GM12878 (cell line): ENCODE measurements around the gene EPHA7. TPM values are rescaled to one million over a fixed set of nuclear protein-coding genes. Genes with fewer than 3 reads are reported as not detected.

ENCODE experiments used
- ATAC-seq: fragments of 200-7000 bp; cut with Tn5 transposase; 3 replicates; pipeline ENCODE4 v1.9.1; 2020; ENCODE audit warnings: mild to moderate bottlenecking, moderate library complexity
- BruUV-seq: library from RNA; stranded (reverse); fragments of 400-500 nt; replicated peaks from 2 replicates; lab custom pipeline; 2021; lab: Mats Ljungman, UMichigan
- CTCF ChIA-PET: fragments of 300-600 bp; sonication (Branson Sonifier 250); formaldehyde crosslinking; extraction: SDS; loops from one replicate; lab custom pipeline; 2021; ENCODE audit warnings: inconsistent platforms; lab: Yijun Ruan, JAX
- POLR2A ChIA-PET: fragments of 350-600 bp; formaldehyde crosslinking; extraction: SDS; loops from one replicate; lab custom pipeline; 2021; ENCODE audit warnings: inconsistent platforms; lab: Charles Lee
- RAD21 ChIA-PET: fragments of 300-600 bp; sonication (Branson Sonifier 250); formaldehyde crosslinking; loops from one replicate; lab custom pipeline; 2023; ENCODE audit warnings: antibody characterized with exemption; ENCODE audit not compliant: unreplicated experiment; lab: Charles Lee
- SMC1A ChIA-PET: fragments of 300-600 bp; sonication (Branson Sonifier 250); formaldehyde crosslinking; loops from one replicate; lab custom pipeline; 2023; ENCODE audit not compliant: unreplicated experiment, uncharacterized antibody; lab: Charles Lee
- DNase-seq: peaks from one replicate; pipeline ENCODE4 v3.0.0-alpha.2; 2011; ENCODE audit warnings: low read depth, low spot score
- FAIRE-seq: peaks from 3 replicates; lab custom pipeline; 2011; peaks lifted over from hg19 to GRCh38; lab: Jason Lieb, UNC
- H2AFZ ChIP-seq: 2 replicates; pipeline ENCODE4 v1.6.0; 2011; ENCODE audit warnings: low read depth, low read length, control low read depth; ENCODE audit not compliant: control insufficient read depth
- H3K27ac ChIP-seq: 2 replicates; pipeline ENCODE4 v1.5.1; 2011; ENCODE audit warnings: control low read depth; ENCODE audit not compliant: control insufficient read depth, insufficient read depth
- H3K27me3 ChIP-seq, 2 experiments: replicated peaks in 1 of 2; 2 replicates each; pipeline versions ENCODE4 v1.6.0 to v1.6.1; 2011; ENCODE audit warnings: low read length in 1 of 2; ENCODE audit not compliant: control insufficient read depth in 2 of 2, insufficient read depth in 2 of 2
- H3K36me3 ChIP-seq, 2 experiments: 2 replicates each; pipeline ENCODE4 v1.5.1; 2011; ENCODE audit warnings: low read length in 1 of 2; ENCODE audit not compliant: control insufficient read depth in 2 of 2, insufficient read depth in 2 of 2
- H3K4me1 ChIP-seq: 2 replicates; pipeline ENCODE4 v1.6.1; 2011; ENCODE audit warnings: mild to moderate bottlenecking, low read length, moderate library complexity, mixed read lengths; ENCODE audit not compliant: control insufficient read depth, insufficient read depth
- H3K4me2 ChIP-seq: 2 replicates; pipeline ENCODE4 v1.6.0; 2011; ENCODE audit warnings: control low read depth; ENCODE audit not compliant: control insufficient read depth, insufficient read depth
- H3K4me3 ChIP-seq: fragments of 200-600 bp; sonication (generic); 2 replicates; pipeline ENCODE4 v1.5.1; 2016
- H3K79me2 ChIP-seq: 2 replicates; pipeline ENCODE4 v1.6.0; 2011; ENCODE audit warnings: low read length; ENCODE audit not compliant: control insufficient read depth, insufficient read depth
- H3K9ac ChIP-seq: 2 replicates; pipeline ENCODE4 v1.8.0; 2011; ENCODE audit warnings: low read length, control low read depth, mixed read lengths; ENCODE audit not compliant: control insufficient read depth, insufficient read depth
- H3K9me3 ChIP-seq: replicated peaks from 3 replicates; pipeline ENCODE4 v1.5.1; 2011; ENCODE audit warnings: mild to moderate bottlenecking, low read length; ENCODE audit not compliant: control insufficient read depth, insufficient read depth
- H4K20me1 ChIP-seq: 2 replicates; pipeline ENCODE4 v1.6.0; 2011; ENCODE audit not compliant: control insufficient read depth, insufficient read depth
- BRCA1 ChIP-seq: IDR thresholded peaks from 2 replicates; pipeline ENCODE4 v1.6.1; 2011; ENCODE audit warnings: low read depth, low read length, improper control_type of control experiment
- CBX3 ChIP-seq: fragments of 200-600 bp; sonication (generic); IDR thresholded peaks from 2 replicates; pipeline ENCODE4 v1.6.1; 2016; ENCODE audit warnings: low read depth, borderline replicate concordance
- CEBPB ChIP-seq, 2 experiments: fragments of 150-350 bp in 1 of 2; IDR thresholded peaks; 2 replicates each; pipeline ENCODE4 v1.6.1; 2012 to 2014; ENCODE audit warnings: low read depth in 2 of 2, low read length in 2 of 2, borderline replicate concordance in 1 of 2, inconsistent platforms in 1 of 2
- GABPA ChIP-seq: IDR thresholded peaks from 2 replicates; pipeline ENCODE4 v1.6.1; 2014; ENCODE audit warnings: antibody characterized with exemption, low read depth, mild to moderate bottlenecking, inconsistent platforms
- LARP7 ChIP-seq: fragments of 450-650 bp; IDR thresholded peaks from 2 replicates; pipeline ENCODE4 v1.6.1; 2017; ENCODE audit warnings: mild to moderate bottlenecking
- MEF2A ChIP-seq: IDR thresholded peaks from 2 replicates; pipeline ENCODE4 v1.6.1; 2011; ENCODE audit warnings: low read depth, mild to moderate bottlenecking, low read length, moderate library complexity; ENCODE audit not compliant: insufficient read depth
- PAX8 ChIP-seq: fragments of 450-650 bp; IDR thresholded peaks from 2 replicates; pipeline ENCODE4 v1.6.1; 2017; ENCODE audit warnings: mild to moderate bottlenecking, moderate library complexity
- POLR2AphosphoS2 ChIP-seq: IDR thresholded peaks from 2 replicates; pipeline ENCODE4 v1.6.1; 2011; ENCODE audit warnings: low read depth, mild to moderate bottlenecking, low read length, improper control_type of control experiment, moderate library complexity
- SP1 ChIP-seq: IDR thresholded peaks from one replicate; pipeline ENCODE4 v1.6.1; 2011; ENCODE audit warnings: low read depth, low read length
- SRF ChIP-seq, 2 experiments: IDR thresholded peaks; 2 replicates each; pipeline ENCODE4 v1.6.1; 2011; ENCODE audit warnings: low read depth in 2 of 2, low read length in 2 of 2, mild to moderate bottlenecking in 1 of 2, moderate library complexity in 1 of 2
- TAF1 ChIP-seq: IDR thresholded peaks from 2 replicates; pipeline ENCODE4 v1.6.1; 2011; ENCODE audit warnings: mild to moderate bottlenecking, low read depth, low read length, borderline replicate concordance
- TCF3 ChIP-seq: IDR thresholded peaks from 2 replicates; pipeline ENCODE4 v1.6.1; 2012; ENCODE audit warnings: low read depth, mild to moderate bottlenecking, low read length, borderline replicate concordance; ENCODE audit not compliant: insufficient read depth
- ZBTB11 ChIP-seq: fragments of 450-650 bp; formaldehyde crosslinking; IDR thresholded peaks from 2 replicates; pipeline ENCODE4 v1.5.0; 2022; ENCODE audit warnings: mild to moderate bottlenecking, missing genetic modification characterization
- WGBS: methylation state at CpG from one replicate; pipeline ENCODE4 v1.1.6; 2016; ENCODE audit warnings: low lambda C conversion rate; ENCODE audit not compliant: insufficient replicate concordance, insufficient coverage; ENCODE audit errors: missing lambda C conversion rate; 5-methylcytosine and 5-hydroxymethylcytosine counted together
- in situ Hi-C: fragments of 300-500 bp; cut with MboI; formaldehyde crosslinking; loops from 9 replicates; pipeline ENCODE4 v1.14.3; 2018; ENCODE audit warnings: mixed read lengths
- intact Hi-C: fragments of 100-400 bp; cut with micrococcal nuclease; formaldehyde crosslinking; loops from one replicate; pipeline ENCODE4 v1.14.2; 2022; ENCODE audit not compliant: unreplicated experiment
- polyA plus RNA-seq, 11 experiments: library from polyadenylated mRNA; depleted of rRNA in 4 of 11; unstranded in 6 of 11; stranded (reverse) in 5 of 11; fragments of >200 nt; fragmentation: Nextera tagmentation in 4 of 11; fragmentation: Illumina TruSeq in 1 of 11; extraction: Ambion mirVana in 4 of 11; extraction: Trizol in 1 of 11; gene quantifications; 1 replicate in 1 of 11; 2 replicates in 10 of 11; pipeline versions ENCODE4 v1.2.1 to v1.2.3, GENCODE V29; 2011 to 2016; ENCODE audit warnings: inconsistent platforms in 2 of 11, missing spikeins in 2 of 11, low read depth in 1 of 11
- total RNA-seq, 4 experiments: library from RNA; depleted of rRNA in 3 of 4; stranded (reverse); fragments of >200 nt in 3 of 4; fragmentation: Illumina TruSeq in 1 of 4; extraction: Trizol in 1 of 4; gene quantifications; 2 replicates each; pipeline versions ENCODE4 v1.2.1 to v1.2.3, GENCODE V29; 2013 to 2021

The EPHA7 gene
- total and polyA plus RNA-seq, 10 of the 15 experiments (the other 5 are each of a cell fraction or from before 2014, with no cell fraction given): not detected

DNA sequence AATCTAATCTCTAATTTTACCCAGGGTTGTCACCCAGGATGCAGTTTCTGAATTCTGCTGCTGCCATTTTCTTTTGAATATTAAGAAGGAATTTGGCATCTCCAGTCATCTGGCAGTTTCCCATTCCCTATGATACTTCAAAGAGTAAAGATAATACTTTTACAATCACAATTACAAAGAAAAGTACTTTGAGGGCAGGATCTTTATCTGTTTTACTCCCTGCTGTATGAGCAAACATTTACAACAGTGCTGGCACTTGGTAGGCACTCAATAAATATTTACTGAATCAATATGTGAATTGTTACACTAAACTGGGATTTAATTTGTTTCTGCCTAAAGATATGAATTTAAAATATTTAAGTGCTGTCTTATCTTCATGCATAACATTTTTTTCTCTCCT, 224.9 kb downstream of the EPHA7 start:
- ATAC-seq: no peak
- Histone ChIP-seq H4K20me1 (no peaks in the 10 kb centered on the region), H2AFZ (no peak overlapping the region), H3K36me3 (no peaks in the 10 kb centered on the region), H3K4me2 (no peak overlapping the region), H3K27me3 (no peaks in the 10 kb centered on the region), H3K4me1 (no peaks in the 10 kb centered on the region), H3K9me3 (no peaks in the 10 kb centered on the region), H3K9ac (no peak overlapping the region), H3K27ac (no peak overlapping the region), H3K4me3 (no peak overlapping the region), H3K79me2 (no peaks in the 10 kb centered on the region)
- in situ Hi-C loops: no loop called here
- intact Hi-C loops: no loop called here
- FAIRE-seq: no peak
- TF ChIP-seq CBX3: no peak
- no peak for TF ChIP-seq MEF2A
- no peak for TF ChIP-seq BRCA1
- TF ChIP-seq TAF1: no peak
- TF ChIP-seq SRF (IDR thresholded peaks at IDR 0.05; ENCODE audit: low read depth in 2 of 2, low read length in 2 of 2): no peak
- no TSS peak for BruUV-seq
- SMC1A ChIA-PET: no interaction called here
- POLR2A ChIA-PET: no interaction called here
- no peak for DNase-seq
- RAD21 ChIA-PET: no interaction called here
- CTCF ChIA-PET: no interaction called here

- intact Hi-C loops: no loop called here
- H3K36me3 ChIP-seq: no peaks in the 10 kb centered on the region
- ChIA-PET SMC1A (no interaction called here), POLR2A (no interaction called here), RAD21 (no interaction called here), CTCF (no interaction called here)
- H3K27me3 ChIP-seq: no peaks in the 10 kb centered on the region
- BruUV-seq: no TSS peak
- no peak for ATAC-seq
- no peak overlapping the region for H2AFZ ChIP-seq
- 5% methylated on average over 2 of the region's 2 CpGs for WGBS
- no peaks in the 10 kb centered on the region for H3K4me1 ChIP-seq
- no peak for FAIRE-seq
- H3K27ac ChIP-seq: no peak overlapping the region
- no peaks in the 10 kb centered on the region for H3K9me3 ChIP-seq
- H3K79me2 ChIP-seq: no peaks in the 10 kb centered on the region
- no peak overlapping the region for H3K4me2 ChIP-seq
- no peak overlapping the region for H3K9ac ChIP-seq
- DNase-seq: no peak
- no peak overlapping the region for H3K4me3 ChIP-seq
- no peaks in the 10 kb centered on the region for H4K20me1 ChIP-seq
- in situ Hi-C loops: no loop called here
- no peak for TF ChIP-seq SP1
- TF ChIP-seq CEBPB (IDR thresholded peaks at IDR 0.05; ENCODE audit: borderline replicate concordance in 1 of 2, low read depth in 2 of 2, low read length in 2 of 2): no peak
- no peak for TF ChIP-seq GABPA
- no peak for TF ChIP-seq PAX8
- no peak for TF ChIP-seq TCF3
- no peak for TF ChIP-seq LARP7
- TF ChIP-seq POLR2AphosphoS2: no peak
- TF ChIP-seq ZBTB11: no peak
Measured at GRCh38 chr6:93193868-93194267, 225.5 kb downstream of the EPHA7 start.
